ENCODE results near the gene NKX1-1. TPM values are rescaled to one million over a fixed set of nuclear protein-coding genes. Genes with fewer than 3 reads are reported as not detected.

The NKX1-1 gene
- total RNA-seq, 1 donor from 2014 or later, result not detected

DNA sequence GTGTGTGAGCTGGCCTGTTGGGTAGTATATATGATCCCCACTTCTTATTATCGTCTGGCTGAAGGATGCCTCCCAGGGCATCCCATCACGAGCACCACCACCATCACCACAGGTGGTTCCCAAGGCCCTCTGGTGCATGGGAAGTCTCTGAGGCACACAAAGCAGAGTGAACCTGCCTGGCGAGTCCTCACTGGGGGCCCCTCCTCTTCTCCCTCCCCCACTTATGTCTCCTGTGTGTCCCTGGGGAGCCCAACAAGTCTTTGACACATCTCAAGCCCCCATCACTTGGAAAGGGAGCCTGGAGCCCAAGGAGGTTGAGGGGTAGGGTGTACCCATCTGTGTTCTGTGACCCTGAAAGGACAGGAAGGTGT, 45.5 kb upstream of the NKX1-1 start:
- no peaks in the 10 kb centered on the region for H4K20me1 ChIP-seq (ENCODE audit: low read depth)
- peaks cover 21% of the 10 kb centered on the region for H3K9me3 Mint-ChIP-seq
- no peak overlapping the region for H2AFZ ChIP-seq (replicated peaks)
- no peaks in the 10 kb centered on the region for H3K4me1 ChIP-seq
- no peak overlapping the region for H3K4me2 ChIP-seq
- H3K4me3 ChIP-seq, result no peak overlapping the region
- no peaks in the 10 kb centered on the region for H3F3A ChIP-seq (ENCODE audit: low read depth)
- H3K9me3 ChIP-seq (ENCODE audit: low read depth), result no peaks in the 10 kb centered on the region
- no peak overlapping the region for H3K27ac ChIP-seq
- H3K4me1 Mint-ChIP-seq, result no peaks in the 10 kb centered on the region
- peaks cover 2% of the 10 kb centered on the region for H3K36me3 Mint-ChIP-seq
- TF ChIP-seq EZH2phosphoT487 (IDR thresholded peaks at IDR 0.05) (no peak), EZH2 (IDR thresholded peaks at IDR 0.05) (no peak)
- TF ChIP-seq, protein P1, sequence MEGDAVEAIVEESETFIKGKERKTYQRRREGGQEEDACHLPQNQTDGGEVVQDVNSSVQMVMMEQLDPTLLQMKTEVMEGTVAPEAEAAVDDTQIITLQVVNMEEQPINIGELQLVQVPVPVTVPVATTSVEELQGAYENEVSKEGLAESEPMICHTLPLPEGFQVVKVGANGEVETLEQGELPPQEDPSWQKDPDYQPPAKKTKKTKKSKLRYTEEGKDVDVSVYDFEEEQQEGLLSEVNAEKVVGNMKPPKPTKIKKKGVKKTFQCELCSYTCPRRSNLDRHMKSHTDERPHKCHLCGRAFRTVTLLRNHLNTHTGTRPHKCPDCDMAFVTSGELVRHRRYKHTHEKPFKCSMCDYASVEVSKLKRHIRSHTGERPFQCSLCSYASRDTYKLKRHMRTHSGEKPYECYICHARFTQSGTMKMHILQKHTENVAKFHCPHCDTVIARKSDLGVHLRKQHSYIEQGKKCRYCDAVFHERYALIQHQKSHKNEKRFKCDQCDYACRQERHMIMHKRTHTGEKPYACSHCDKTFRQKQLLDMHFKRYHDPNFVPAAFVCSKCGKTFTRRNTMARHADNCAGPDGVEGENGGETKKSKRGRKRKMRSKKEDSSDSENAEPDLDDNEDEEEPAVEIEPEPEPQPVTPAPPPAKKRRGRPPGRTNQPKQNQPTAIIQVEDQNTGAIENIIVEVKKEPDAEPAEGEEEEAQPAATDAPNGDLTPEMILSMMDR (IDR thresholded peaks at IDR 0.05), result no peak
- no peaks in the 10 kb centered on the region for H3K79me2 ChIP-seq (ENCODE audit: low read depth)
- H3K36me3 ChIP-seq, result no peaks in the 10 kb centered on the region
- no peaks in the 10 kb centered on the region for H3K27me3 ChIP-seq
- no peak overlapping the region for H3K4me3 Mint-ChIP-seq
- no peak for DNase-seq (ENCODE audit: low spot score)
- H3K27ac Mint-ChIP-seq, result no peak overlapping the region
- H3K27me3 Mint-ChIP-seq (ENCODE audit: insufficient read depth, low read depth), result peaks cover 17% of the 10 kb centered on the region
- no peak overlapping the region for H3K9ac ChIP-seq

DNA sequence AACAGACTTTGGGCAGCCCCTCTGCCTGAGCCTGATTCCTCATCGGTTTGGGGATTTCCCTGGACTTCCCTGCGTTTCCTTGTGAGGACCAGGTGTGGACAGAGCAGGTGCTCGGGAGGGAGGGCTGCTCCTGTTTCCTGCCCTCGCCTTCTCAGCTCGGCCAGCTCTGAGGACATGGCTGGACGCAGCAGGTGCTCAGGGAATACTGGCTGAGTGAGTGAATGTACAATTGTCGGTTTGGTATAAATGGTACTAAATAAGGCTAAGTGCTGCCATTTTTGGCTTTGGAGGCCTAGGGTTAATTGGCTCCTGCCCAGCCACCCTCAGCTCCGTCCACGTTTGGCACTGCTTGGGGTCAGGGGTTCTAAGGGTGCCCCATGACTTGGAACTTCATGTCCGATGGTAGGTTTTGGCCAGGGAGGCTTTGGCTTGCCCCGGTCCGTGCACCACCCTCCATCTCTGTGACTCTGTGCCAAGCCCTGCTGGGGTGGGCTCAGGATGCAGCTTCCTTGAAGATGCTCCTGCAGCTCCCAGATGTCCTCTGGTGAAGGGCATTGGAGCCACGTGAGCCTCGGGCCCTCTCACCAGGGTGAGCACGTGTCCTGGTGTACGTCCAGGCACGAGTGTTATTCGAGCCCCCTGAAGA, 45.0 kb upstream of the NKX1-1 start:
- H3K27me3 ChIP-seq, result no peaks in the 10 kb centered on the region
- H3K4me1 ChIP-seq, result no peaks in the 10 kb centered on the region
- no peaks in the 10 kb centered on the region for H3K36me3 ChIP-seq
- Mint-ChIP-seq H3K36me3 (peaks cover 2% of the 10 kb centered on the region), H3K4me1 (no peaks in the 10 kb centered on the region), H3K27ac (no peak overlapping the region), H3K27me3 (ENCODE audit: insufficient read depth, low read depth) (peaks cover 17% of the 10 kb centered on the region), H3K9me3 (peaks cover 20% of the 10 kb centered on the region), H3K4me3 (no peak overlapping the region)
- H4K20me1 ChIP-seq (ENCODE audit: low read depth), result no peaks in the 10 kb centered on the region
- no peak overlapping the region for H3K4me3 ChIP-seq
- no peak overlapping the region for H3K27ac ChIP-seq
- no peaks in the 10 kb centered on the region for H3K9me3 ChIP-seq (ENCODE audit: low read depth)
- H3K4me2 ChIP-seq, result no peak overlapping the region
- no peak for DNase-seq (ENCODE audit: low spot score)
- no peaks in the 10 kb centered on the region for H3F3A ChIP-seq (ENCODE audit: low read depth)
- no peaks in the 10 kb centered on the region for H3K79me2 ChIP-seq (ENCODE audit: low read depth)
- H3K9ac ChIP-seq, result no peak overlapping the region
- TF ChIP-seq, protein P1 (IDR thresholded peaks at IDR 0.05), result no peak
- TF ChIP-seq EZH2 (IDR thresholded peaks at IDR 0.05) (no peak), EZH2phosphoT487 (IDR thresholded peaks at IDR 0.05) (no peak)
- no peak overlapping the region for H2AFZ ChIP-seq (replicated peaks)

DNA sequence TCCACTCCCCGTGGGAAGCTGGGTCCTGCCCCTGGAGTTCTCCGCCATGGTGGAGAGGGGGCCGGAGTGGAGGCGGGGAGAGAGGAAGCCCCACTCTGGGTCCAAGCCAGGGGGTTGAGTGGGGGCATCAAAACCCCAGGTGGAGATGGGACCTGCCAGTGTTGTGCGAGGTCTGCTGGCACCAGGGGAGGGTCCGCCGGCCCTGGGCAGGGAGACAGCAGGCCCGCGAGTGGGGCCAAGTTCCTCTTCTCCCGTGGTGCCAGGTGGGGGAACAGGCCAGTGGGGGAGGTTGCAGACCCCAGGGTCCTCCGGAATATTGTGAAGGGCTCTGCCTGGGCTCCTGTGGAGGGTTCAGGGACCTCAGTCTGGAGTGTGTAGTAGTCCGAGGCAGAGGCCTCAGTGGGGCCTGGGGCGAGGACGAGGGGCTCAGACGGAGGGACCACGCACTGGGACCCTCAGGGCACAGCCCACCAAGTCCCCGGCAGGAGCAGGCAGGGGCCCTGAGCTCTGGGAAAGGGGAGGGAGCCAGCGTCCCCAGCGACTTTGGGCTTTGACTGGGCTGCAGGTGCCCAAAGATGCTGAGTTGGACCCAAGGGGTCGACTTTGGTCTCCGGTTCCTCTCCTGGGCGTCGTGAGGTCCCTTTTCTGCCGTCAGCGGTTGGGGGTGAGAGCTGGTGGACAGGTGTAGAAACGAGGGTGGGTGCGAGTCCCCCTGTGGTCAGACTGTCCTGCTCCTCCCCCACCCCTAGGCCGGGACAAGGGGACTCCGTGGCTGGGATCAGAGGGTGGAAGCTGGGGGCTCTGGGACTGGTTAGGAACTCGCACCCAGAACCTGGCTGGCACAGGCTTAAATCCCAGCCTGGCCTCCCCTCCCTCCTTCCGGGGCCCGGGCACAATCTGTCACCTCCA, 43.8 kb upstream of the NKX1-1 start:
- Mint-ChIP-seq H3K36me3 (peaks cover 2% of the 10 kb centered on the region), H3K9me3 (peaks cover 20% of the 10 kb centered on the region), H3K4me1 (no peaks in the 10 kb centered on the region), H3K27ac (no peak overlapping the region), H3K27me3 (ENCODE audit: insufficient read depth, low read depth) (peaks cover 17% of the 10 kb centered on the region), H3K4me3 (no peak overlapping the region)
- Histone ChIP-seq H3K9me3 (ENCODE audit: low read depth) (no peaks in the 10 kb centered on the region), H3K4me2 (no peak overlapping the region), H4K20me1 (ENCODE audit: low read depth) (no peaks in the 10 kb centered on the region), H3F3A (ENCODE audit: low read depth) (no peaks in the 10 kb centered on the region), H3K4me1 (no peaks in the 10 kb centered on the region), H3K36me3 (no peaks in the 10 kb centered on the region), H2AFZ (replicated peaks) (no peak overlapping the region), H3K4me3 (no peak overlapping the region), H3K27ac (no peak overlapping the region), H3K9ac (no peak overlapping the region), H3K79me2 (ENCODE audit: low read depth) (no peaks in the 10 kb centered on the region), H3K27me3 (no peaks in the 10 kb centered on the region)
- TF ChIP-seq, protein P1 (IDR thresholded peaks at IDR 0.05), result no peak
- no peak for TF ChIP-seq EZH2 (IDR thresholded peaks at IDR 0.05)
- TF ChIP-seq EZH2phosphoT487 (IDR thresholded peaks at IDR 0.05), result no peak
- DNase-seq (ENCODE audit: low spot score), result no peak

All from neural progenitor cell (in vitro differentiated cells).